Mesothelial cell of epicardium (in vitro differentiated cells): ENCODE results near the gene HOXA2. TPM values are rescaled to one million over a fixed set of nuclear protein-coding genes. Genes with fewer than 3 reads are reported as not detected.

ENCODE experiments used
- DNase-seq, 2 experiments: peaks; one replicate each; pipeline ENCODE4 v3.0.0; 2021; ENCODE audit warnings: low spot score in 2 of 2; ENCODE audit not compliant: unreplicated experiment in 2 of 2
- H3K27ac Mint-ChIP-seq: 2 replicates; pipeline ENCODE4 v1.8.0; 2021; ENCODE audit warnings: mixed read lengths
- H3K27me3 Mint-ChIP-seq: 2 replicates; pipeline ENCODE4 v1.8.0; 2021; ENCODE audit warnings: low read depth, mixed read lengths
- H3K36me3 Mint-ChIP-seq: 2 replicates; pipeline ENCODE4 v1.8.0; 2021; ENCODE audit warnings: mixed read lengths
- H3K4me1 Mint-ChIP-seq: 2 replicates; pipeline ENCODE4 v1.8.0; 2021; ENCODE audit warnings: mixed read lengths
- H3K4me3 Mint-ChIP-seq: 2 replicates; pipeline ENCODE4 v1.8.0; 2021; ENCODE audit warnings: mild to moderate bottlenecking, moderate library complexity, mixed read lengths
- H3K9me3 Mint-ChIP-seq: 2 replicates; pipeline ENCODE4 v1.8.0; 2021; ENCODE audit warnings: mixed read lengths
- total RNA-seq: library from RNA; stranded (reverse); gene quantifications from 3 replicates; pipeline ENCODE4 v1.2.1, GENCODE V29; 2021
- TF ChIP-seq, protein P1 (sequence below): fragments of 200-600 bp; sonication (generic); IDR thresholded peaks from one replicate; pipeline ENCODE4 v1.5.0; 2021; ENCODE audit warnings: antibody characterized with exemption; ENCODE audit not compliant: unreplicated experiment

The HOXA2 gene
- total RNA-seq, 1 donor from 2014 or later: 33.9 TPM

DNA sequence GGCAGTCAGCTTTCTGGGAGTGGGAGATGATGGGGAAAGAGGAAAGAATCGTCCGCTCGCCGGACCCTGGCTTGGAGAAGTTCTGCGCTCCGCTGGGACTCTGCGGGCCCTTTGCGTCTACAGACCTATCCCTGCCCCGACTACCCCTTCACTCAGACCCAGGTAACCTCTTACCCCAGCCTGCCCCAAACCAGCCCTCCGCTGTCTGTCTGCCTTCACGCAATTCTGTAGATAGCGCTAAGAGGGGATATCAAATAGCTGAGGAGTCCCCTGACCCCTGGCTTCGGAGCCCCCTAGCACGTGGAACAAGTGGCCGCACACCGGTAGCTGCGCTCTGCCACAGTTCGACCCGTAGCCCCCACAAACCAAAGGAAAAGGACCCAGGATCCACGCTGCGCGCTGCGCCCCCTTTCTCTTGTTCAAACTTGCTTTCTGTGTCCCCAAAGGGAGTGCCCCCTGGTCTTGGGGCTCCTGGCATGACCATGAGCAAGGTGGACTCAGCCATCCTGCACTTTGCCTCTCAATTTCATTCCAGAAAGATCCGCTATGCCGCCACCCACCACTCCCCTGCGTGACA is 21.1 kb upstream of the HOXA2 start:
- Mint-ChIP-seq H3K9me3 (no peaks in the 10 kb centered on the region), H3K36me3 (peaks cover 34% of the 10 kb centered on the region), H3K27me3 (no peaks in the 10 kb centered on the region), H3K4me1 (peaks cover 100% of the 10 kb centered on the region), H3K4me3 (peak overlapping the region; percentile 88), H3K27ac (peak overlapping the region; percentile 100)
- DNase-seq: no peak
- TF ChIP-seq, protein P1, sequence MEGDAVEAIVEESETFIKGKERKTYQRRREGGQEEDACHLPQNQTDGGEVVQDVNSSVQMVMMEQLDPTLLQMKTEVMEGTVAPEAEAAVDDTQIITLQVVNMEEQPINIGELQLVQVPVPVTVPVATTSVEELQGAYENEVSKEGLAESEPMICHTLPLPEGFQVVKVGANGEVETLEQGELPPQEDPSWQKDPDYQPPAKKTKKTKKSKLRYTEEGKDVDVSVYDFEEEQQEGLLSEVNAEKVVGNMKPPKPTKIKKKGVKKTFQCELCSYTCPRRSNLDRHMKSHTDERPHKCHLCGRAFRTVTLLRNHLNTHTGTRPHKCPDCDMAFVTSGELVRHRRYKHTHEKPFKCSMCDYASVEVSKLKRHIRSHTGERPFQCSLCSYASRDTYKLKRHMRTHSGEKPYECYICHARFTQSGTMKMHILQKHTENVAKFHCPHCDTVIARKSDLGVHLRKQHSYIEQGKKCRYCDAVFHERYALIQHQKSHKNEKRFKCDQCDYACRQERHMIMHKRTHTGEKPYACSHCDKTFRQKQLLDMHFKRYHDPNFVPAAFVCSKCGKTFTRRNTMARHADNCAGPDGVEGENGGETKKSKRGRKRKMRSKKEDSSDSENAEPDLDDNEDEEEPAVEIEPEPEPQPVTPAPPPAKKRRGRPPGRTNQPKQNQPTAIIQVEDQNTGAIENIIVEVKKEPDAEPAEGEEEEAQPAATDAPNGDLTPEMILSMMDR: no peak

DNA sequence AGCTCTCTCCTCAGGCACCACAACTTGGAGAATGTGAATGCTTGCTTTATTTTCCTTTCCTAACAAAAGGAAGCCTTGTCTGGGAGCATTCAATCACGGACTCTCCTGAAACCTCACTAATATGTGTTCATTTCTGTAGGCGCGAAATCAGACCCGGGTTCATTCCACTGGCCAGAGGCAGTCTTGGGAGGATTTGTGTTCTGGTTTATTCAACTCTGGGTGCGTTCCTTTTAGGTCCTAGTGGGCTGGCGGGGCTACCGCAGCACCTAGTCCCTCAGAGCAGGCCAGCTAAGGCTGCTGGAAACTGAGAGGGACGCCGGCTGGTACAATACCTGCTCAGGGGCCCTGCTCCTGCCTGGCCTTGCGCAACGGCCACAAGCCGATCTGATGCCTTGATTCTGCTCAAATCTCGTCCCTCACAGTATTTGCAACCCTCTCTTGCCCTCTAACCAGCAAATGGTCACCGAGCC is 20.6 kb upstream of the HOXA2 start:
- Mint-ChIP-seq H3K4me3 (peak overlapping the region; percentile 88), H3K27me3 (no peaks in the 10 kb centered on the region), H3K9me3 (no peaks in the 10 kb centered on the region)

DNA sequence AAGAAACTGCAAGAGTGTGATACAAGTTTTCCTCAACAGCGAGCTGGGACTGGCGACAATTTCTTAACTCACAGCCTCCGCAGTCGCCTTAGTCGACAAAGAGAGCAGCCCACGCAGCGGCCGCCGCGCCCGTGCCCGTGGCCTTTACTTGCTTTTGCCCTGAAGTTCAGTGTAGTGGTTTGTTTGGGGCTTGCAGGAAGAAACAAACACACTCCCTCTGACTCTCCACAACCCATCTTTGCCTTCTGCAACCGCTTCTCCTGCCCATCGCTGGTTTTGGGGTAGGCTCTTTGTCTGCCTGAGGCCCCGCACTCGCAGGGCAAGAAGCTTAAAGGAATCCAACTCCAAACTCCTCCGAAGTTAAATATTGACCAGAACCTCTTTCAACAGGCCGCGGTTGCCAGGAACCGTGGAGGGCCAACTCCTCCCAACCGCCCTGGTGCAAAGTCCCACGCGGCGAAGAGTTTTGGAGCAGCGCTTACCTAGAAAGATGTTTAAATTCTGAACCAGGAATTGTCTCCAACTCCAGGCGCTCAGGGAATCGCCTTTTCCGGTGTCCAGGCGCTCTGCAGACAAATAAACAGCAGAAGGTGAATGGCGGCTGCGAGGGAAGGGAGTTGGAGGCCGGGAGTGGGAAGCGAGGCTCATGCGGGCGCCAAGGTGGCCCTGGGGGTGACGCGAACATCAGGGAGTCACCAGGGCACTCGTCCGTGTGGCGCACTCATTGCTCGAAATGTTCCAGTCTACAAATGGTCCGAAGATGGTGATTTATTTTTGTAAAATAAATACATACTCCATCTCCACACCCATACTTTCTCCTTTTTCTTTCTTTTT is 19.8 kb upstream of the HOXA2 start:
- DNase-seq: peak in 1 of 2 experiments; percentile 55
- Mint-ChIP-seq H3K4me3 (peak overlapping the region; percentile 88), H3K4me1 (peaks cover 99% of the 10 kb centered on the region)

More for the DNA sequence above, 20.6 kb upstream of the HOXA2 start:
- TF ChIP-seq, protein P1: no peak
- peaks cover 31% of the 10 kb centered on the region for H3K36me3 Mint-ChIP-seq
- DNase-seq: peak in 1 of 2 experiments; percentile 49
- peaks cover 100% of the 10 kb centered on the region for H3K4me1 Mint-ChIP-seq
- peak overlapping the region; percentile 100 for H3K27ac Mint-ChIP-seq

DNA sequence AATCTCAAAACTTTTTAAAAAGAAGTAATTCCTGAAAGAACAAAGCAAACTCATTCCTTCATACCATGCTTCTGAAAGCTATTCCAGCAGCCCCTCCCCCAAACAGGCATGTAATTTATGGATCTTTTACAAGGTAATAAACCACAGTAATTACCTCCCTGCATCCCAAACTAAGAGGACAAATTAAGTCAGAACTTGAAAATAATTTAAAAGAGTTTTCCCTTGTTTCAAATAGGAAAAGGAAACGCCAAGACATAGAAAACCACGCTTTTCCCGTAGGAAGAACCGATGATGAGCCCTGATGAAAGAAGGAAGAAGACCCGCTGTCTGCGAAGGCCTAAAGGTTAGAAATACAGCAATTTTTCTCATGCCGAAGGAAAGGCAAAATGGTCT is 19.2 kb upstream of the HOXA2 start:
- DNase-seq: no peak
- Mint-ChIP-seq H3K4me3 (peak overlapping the region; percentile 88), H3K4me1 (peaks cover 97% of the 10 kb centered on the region), H3K36me3 (peaks cover 29% of the 10 kb centered on the region), H3K27me3 (no peaks in the 10 kb centered on the region), H3K27ac (peak overlapping the region; percentile 100), H3K9me3 (no peaks in the 10 kb centered on the region)
- TF ChIP-seq, protein P1: no peak

More for the DNA sequence above, 19.8 kb upstream of the HOXA2 start:
- no peaks in the 10 kb centered on the region for H3K27me3 Mint-ChIP-seq
- TF ChIP-seq, protein P1: no peak
- no peaks in the 10 kb centered on the region for H3K9me3 Mint-ChIP-seq
- H3K36me3 Mint-ChIP-seq: peaks cover 29% of the 10 kb centered on the region
- peak overlapping the region; percentile 100 for H3K27ac Mint-ChIP-seq

DNA sequence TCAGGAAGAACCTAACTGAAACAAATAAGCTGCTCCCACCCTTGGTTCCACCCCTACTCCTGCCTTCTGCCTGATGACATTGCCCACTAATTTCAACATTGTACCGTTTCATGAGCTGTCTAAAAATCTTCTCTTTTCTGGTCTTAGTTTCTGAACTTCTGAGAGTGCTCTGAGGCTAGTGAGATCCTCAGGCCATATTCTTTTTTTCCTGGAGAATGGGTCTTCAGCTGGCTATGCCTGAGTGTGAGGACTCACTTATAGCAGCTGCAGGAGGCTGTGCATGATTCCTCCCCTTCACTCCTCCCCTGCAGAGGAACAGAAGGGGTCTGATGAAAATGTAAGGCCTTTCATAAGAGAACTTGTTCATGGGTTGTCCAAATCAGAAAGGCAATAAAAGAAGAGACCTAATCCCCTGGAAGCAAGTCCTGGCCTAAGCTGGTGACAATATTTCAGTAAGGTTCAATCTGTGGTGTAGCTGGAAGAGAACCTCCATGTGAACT is 17.0 kb upstream of the HOXA2 start:
- TF ChIP-seq, protein P1: no peak
- Mint-ChIP-seq H3K27me3 (no peaks in the 10 kb centered on the region), H3K4me3 (peak overlapping the region; percentile 88), H3K27ac (peak overlapping the region; percentile 100), H3K4me1 (peaks cover 79% of the 10 kb centered on the region), H3K9me3 (no peaks in the 10 kb centered on the region), H3K36me3 (peaks cover 42% of the 10 kb centered on the region)
- peak in 1 of 2 experiments; percentile 30 for DNase-seq
